ENCODE results near the gene NPHP4. TPM values are rescaled to one million over a fixed set of nuclear protein-coding genes. Genes with fewer than 3 reads are reported as not detected.

NPHP4 gene
- total and polyA plus RNA-seq, 9 of the 15 experiments (the other 6 are each of a cell fraction or from before 2014, with no cell fraction given): 0.52 to 26.2 (median 6.7) TPM

DNA sequence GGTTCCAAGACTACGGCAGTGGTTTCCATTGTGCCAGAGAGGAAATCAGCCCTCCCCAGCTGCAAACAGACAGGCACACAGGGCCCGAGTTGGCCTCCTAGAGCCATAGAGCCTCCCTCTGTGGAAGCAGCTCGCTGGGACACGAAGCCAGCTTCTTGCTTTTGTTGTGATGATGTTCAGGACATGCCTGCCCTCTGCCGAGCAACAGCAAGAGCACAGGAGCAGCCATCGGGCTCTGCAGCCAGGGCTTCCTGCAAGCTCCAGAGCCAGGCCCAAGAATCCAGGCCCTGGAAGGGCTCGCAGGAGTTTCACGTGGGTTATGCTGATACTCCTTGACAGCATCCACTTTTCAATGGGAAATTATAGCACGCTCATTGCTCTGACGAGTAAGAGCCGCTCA, 18.5 kb downstream of the NPHP4 start:
- Histone ChIP-seq H3K9me3 (replicated peaks; ENCODE audit: control insufficient read depth, insufficient read depth, low read depth, low read length) (no peaks in the 10 kb centered on the region), H3K4me3 (no peak overlapping the region), H3K27me3 (ENCODE audit: control insufficient read depth in 2 of 2, insufficient read depth in 2 of 2, low read length in 2 of 2) (no peaks in the 10 kb centered on the region), H3K36me3 (ENCODE audit: control insufficient read depth, insufficient read depth, low read length) (peaks cover 51% of the 10 kb centered on the region), H3K9ac (ENCODE audit: insufficient read depth in 1 of 2, low read depth in 2 of 2, low read length in 2 of 2) (peak overlapping the region in 1 of 2 experiments; percentile 19; a peak in 1 of 4 replicates), H3K4me2 (ENCODE audit: insufficient read depth, low read length) (no peak overlapping the region), H3K9me1 (ENCODE audit: control insufficient read depth, insufficient read depth, low read length) (peaks cover 4% of the 10 kb centered on the region), H4K20me1 (replicated peaks; ENCODE audit: control insufficient read depth, insufficient read depth, low read length) (no peaks in the 10 kb centered on the region), H3K27ac (ENCODE audit: extremely low read depth, low read depth, low read length) (no peak overlapping the region), H2AFZ (ENCODE audit: low read depth, low read length) (no peak overlapping the region), H3K4me1 (replicated peaks in 1 of 2; ENCODE audit: control insufficient read depth in 2 of 2, insufficient read depth in 2 of 2, low read length in 2 of 2) (peaks cover 0 to 7% of the 10 kb centered on the region in 2 experiments; a peak in 1 of 5 replicates), H3K79me2 (ENCODE audit: control insufficient read depth, insufficient read depth, low read length) (no peaks in the 10 kb centered on the region)
- DNase-seq (ENCODE audit: extremely low read depth in 1 of 4, low spot score in 3 of 4): no peak
- in situ Hi-C loops (cut with MboI): no loop called here
- ChIA-PET POLR2A (interaction anchor here (0.5 to 0.7 kb wide), 3 partner anchors 14 to 261 kb away, joined by 3 to 4 read pairs (median 3); no protein-coding TSS in a partner anchor), CTCF (ENCODE audit: low intra/inter-chr PET ratio) (no interaction called here)
- intact Hi-C loops (cut with micrococcal nuclease): loop anchor here (10.0 kb wide), 1 partner anchor 459 kb away; no protein-coding TSS in a partner anchor
- ATAC-seq: no peak
- WGBS (ENCODE audit: insufficient coverage, low coverage, missing lambda C conversion rate): 77% methylated on average over 11 of the region's 11 CpGs
- no peak for FAIRE-seq
- BruUV-seq (replicated peaks): no TSS peak
- TF ChIP-seq, protein P1, sequence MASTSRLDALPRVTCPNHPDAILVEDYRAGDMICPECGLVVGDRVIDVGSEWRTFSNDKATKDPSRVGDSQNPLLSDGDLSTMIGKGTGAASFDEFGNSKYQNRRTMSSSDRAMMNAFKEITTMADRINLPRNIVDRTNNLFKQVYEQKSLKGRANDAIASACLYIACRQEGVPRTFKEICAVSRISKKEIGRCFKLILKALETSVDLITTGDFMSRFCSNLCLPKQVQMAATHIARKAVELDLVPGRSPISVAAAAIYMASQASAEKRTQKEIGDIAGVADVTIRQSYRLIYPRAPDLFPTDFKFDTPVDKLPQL (IDR thresholded peaks at IDR 0.05; ENCODE audit: extremely low read depth, insufficient read length): no peak
- TF ChIP-seq DMBX1 (CRISPR knock-in tag; IDR thresholded peaks at IDR 0.05; ENCODE audit: borderline replicate concordance): no peak
- TF ChIP-seq, protein P2, sequence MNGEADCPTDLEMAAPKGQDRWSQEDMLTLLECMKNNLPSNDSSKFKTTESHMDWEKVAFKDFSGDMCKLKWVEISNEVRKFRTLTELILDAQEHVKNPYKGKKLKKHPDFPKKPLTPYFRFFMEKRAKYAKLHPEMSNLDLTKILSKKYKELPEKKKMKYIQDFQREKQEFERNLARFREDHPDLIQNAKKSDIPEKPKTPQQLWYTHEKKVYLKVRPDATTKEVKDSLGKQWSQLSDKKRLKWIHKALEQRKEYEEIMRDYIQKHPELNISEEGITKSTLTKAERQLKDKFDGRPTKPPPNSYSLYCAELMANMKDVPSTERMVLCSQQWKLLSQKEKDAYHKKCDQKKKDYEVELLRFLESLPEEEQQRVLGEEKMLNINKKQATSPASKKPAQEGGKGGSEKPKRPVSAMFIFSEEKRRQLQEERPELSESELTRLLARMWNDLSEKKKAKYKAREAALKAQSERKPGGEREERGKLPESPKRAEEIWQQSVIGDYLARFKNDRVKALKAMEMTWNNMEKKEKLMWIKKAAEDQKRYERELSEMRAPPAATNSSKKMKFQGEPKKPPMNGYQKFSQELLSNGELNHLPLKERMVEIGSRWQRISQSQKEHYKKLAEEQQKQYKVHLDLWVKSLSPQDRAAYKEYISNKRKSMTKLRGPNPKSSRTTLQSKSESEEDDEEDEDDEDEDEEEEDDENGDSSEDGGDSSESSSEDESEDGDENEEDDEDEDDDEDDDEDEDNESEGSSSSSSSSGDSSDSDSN (IDR thresholded peaks at IDR 0.05; ENCODE audit: borderline replicate concordance in 1 of 2, low read depth in 2 of 2, low read length in 2 of 2): no peak
- no peak for TF ChIP-seq NFE2L1 (tag; IDR thresholded peaks at IDR 0.05; ENCODE audit: borderline replicate concordance, low read depth)
- TF ChIP-seq HNRNPUL1 (IDR thresholded peaks at IDR 0.05; ENCODE audit: low read length): no peak
- no peak for TF ChIP-seq ZNF282 (CRISPR knock-in tag; IDR thresholded peaks at IDR 0.05)
- no peak for TF ChIP-seq ZBED1 (IDR thresholded peaks at IDR 0.05)
- TF ChIP-seq ZNF408 (CRISPR knock-in tag; IDR thresholded peaks at IDR 0.05; ENCODE audit: low read depth): no peak
- TF ChIP-seq, protein P3, sequence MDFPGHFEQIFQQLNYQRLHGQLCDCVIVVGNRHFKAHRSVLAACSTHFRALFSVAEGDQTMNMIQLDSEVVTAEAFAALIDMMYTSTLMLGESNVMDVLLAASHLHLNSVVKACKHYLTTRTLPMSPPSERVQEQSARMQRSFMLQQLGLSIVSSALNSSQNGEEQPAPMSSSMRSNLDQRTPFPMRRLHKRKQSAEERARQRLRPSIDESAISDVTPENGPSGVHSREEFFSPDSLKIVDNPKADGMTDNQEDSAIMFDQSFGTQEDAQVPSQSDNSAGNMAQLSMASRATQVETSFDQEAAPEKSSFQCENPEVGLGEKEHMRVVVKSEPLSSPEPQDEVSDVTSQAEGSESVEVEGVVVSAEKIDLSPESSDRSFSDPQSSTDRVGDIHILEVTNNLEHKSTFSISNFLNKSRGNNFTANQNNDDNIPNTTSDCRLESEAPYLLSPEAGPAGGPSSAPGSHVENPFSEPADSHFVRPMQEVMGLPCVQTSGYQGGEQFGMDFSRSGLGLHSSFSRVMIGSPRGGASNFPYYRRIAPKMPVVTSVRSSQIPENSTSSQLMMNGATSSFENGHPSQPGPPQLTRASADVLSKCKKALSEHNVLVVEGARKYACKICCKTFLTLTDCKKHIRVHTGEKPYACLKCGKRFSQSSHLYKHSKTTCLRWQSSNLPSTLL (IDR thresholded peaks at IDR 0.05): no peak
- no peak for TF ChIP-seq ZC3H11A (IDR thresholded peaks at IDR 0.05; ENCODE audit: low read depth, low read length)
- TF ChIP-seq EGR1 (conservative IDR thresholded peaks at IDR 0.05): no peak
- TF ChIP-seq NR2C2 (CRISPR knock-in tag; IDR thresholded peaks at IDR 0.05): no peak
- no peak for TF ChIP-seq NR2C2 (tag; IDR thresholded peaks at IDR 0.05)
- TF ChIP-seq, protein P4, sequence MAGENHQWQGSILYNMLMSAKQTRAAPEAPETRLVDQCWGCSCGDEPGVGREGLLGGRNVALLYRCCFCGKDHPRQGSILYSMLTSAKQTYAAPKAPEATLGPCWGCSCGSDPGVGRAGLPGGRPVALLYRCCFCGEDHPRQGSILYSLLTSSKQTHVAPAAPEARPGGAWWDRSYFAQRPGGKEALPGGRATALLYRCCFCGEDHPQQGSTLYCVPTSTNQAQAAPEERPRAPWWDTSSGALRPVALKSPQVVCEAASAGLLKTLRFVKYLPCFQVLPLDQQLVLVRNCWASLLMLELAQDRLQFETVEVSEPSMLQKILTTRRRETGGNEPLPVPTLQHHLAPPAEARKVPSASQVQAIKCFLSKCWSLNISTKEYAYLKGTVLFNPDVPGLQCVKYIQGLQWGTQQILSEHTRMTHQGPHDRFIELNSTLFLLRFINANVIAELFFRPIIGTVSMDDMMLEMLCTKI (IDR thresholded peaks at IDR 0.05; ENCODE audit: partially characterized antibody): no peak
- TF ChIP-seq, protein P5, sequence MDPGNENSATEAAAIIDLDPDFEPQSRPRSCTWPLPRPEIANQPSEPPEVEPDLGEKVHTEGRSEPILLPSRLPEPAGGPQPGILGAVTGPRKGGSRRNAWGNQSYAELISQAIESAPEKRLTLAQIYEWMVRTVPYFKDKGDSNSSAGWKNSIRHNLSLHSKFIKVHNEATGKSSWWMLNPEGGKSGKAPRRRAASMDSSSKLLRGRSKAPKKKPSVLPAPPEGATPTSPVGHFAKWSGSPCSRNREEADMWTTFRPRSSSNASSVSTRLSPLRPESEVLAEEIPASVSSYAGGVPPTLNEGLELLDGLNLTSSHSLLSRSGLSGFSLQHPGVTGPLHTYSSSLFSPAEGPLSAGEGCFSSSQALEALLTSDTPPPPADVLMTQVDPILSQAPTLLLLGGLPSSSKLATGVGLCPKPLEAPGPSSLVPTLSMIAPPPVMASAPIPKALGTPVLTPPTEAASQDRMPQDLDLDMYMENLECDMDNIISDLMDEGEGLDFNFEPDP (CRISPR knock-in tag; IDR thresholded peaks at IDR 0.05): no peak
